Measurements from ENCODE around the gene MTA1.

Gene MTA1

DNA sequence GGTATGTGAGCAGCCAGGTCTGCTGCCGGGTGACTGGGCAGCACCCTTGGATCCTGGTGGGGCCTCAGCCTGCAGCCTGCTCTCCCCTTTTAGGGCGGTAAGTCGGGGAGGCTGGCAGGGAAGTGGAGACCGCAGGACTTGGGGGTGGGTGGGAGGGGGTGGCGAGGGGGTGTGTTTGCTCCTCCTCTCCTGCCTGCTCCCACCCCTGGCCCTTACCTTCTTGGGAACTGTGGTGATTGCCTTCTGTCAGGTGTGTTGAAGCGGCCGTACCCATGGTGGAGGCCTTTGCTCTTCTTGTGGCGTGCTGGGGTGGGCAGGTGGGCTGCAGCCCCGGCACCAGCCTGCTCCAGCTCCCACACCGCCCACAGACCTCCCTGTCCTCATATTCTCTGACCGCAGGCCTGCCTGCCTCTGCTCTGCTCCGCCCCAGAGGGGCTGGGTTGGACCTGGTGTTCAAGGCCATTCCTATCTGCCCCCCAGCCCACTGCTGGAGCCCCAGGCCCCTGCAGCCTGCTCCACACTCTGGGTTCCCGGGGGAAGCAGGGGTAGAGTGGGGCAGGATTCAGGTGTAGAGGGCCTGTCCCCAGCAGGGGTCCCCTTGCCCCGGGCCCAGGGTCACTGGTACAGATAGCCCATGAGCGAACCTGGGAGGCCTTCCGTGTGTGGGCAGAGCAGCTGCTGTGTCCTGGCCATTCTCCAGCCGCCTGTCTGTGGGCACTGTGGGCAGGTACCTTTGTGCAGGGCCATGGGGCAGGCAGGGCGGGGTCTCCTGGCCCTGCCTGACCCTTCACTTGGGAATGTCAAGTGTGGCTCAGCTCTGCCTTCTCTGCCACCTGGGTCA, 76.6 kb downstream of the MTA1 start:
- no peak for DNase-seq
- H3K4me3 Mint-ChIP-seq, result no peak overlapping the region
- no peak overlapping the region for H3K27ac Mint-ChIP-seq
- no peaks in the 10 kb centered on the region for H3K27me3 Mint-ChIP-seq
- peaks cover 34% of the 10 kb centered on the region for H3K36me3 Mint-ChIP-seq (ENCODE audit: low read depth)
- no peaks in the 10 kb centered on the region for H3K9me3 Mint-ChIP-seq
- peaks cover 10% of the 10 kb centered on the region for H3K4me1 Mint-ChIP-seq (ENCODE audit: low read depth)

DNA sequence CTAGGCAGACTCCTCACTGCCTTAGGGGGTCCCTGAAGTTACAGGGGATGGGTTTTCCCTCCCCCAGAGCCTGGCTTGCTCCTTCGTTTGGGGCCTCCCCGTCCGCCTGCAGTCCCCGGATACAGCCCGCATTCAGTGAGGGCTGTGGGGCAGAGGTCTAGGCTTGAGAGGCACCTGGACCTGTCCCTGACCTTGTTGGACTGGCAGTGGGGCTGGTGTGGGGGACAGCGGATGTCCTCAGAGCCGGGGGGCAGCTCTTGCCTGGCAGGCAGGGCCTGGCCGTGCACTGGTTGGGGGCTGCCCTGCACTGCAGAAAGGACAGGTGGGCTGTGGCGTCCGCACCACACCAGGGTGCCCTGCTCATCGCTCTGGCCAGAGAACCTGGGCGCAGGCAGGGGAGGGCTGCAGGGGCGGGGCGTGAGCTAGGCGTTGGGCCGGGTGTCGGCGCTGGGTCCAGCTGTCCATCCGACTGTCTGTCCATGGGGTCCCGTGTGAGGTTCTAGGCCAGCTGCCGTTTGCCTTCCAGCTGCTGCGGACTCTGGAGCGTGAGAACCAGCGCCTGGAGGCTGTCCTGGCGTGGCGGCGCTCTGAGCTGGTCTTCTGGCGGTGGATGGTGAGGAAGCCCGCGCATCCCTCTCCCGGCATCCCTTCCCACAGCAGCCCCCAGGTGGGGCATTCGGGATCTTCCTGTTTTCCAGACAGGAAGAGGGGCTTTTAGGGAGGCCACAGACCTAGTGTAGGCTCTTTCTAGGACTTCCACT, 77.4 kb downstream of the MTA1 start:
- Mint-ChIP-seq H3K27ac (no peak overlapping the region), H3K4me3 (no peak overlapping the region), H3K9me3 (no peaks in the 10 kb centered on the region), H3K4me1 (ENCODE audit: low read depth) (peaks cover 6% of the 10 kb centered on the region), H3K36me3 (ENCODE audit: low read depth) (peaks cover 30% of the 10 kb centered on the region), H3K27me3 (no peaks in the 10 kb centered on the region)
- no peak for DNase-seq

DNA sequence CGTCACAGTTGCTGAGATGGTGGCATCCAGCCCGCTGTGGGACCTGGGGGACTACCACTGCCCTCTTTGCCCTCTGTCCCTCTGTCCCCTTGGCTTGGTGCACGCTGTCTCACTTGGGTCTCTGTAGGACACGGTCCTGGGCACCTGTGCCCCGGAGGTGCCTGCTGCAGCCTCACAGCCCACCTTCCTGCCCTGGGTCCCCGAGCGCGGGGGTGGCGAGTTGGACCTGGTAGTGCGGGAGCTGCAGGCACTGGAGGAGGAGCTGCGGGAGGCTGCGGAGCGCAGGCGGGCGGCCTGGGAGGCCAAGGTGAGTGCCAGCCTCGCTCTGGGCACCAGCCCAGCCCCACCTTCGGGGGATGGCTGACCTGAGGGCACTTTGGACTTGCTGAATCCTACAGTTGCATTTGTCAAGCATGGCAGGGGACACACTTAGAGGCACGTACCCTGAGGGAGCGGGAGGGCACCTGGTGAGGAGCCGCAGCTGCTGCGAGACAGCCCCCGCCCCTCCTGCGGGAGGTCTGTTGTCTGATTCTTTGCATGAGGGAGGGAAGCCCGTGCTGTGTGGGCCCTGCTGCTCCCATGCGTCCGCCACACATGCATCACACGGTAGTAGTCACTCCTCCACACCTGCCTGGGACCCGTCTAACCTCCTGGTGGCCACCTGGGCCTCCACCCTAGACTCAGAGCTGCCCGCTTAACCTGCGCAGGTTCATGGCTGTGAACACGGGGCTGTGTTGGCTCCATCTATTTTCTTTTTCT, 78.2 kb downstream of the MTA1 start:
- peak overlapping the region; percentile 44 for H3K27ac Mint-ChIP-seq
- H3K36me3 Mint-ChIP-seq (ENCODE audit: low read depth), result peaks cover 28% of the 10 kb centered on the region
- peak; percentile 25 for DNase-seq
- no peaks in the 10 kb centered on the region for H3K27me3 Mint-ChIP-seq
- H3K4me1 Mint-ChIP-seq (ENCODE audit: low read depth), result peaks cover 5% of the 10 kb centered on the region
- no peak overlapping the region for H3K4me3 Mint-ChIP-seq
- H3K9me3 Mint-ChIP-seq, result no peaks in the 10 kb centered on the region

DNA sequence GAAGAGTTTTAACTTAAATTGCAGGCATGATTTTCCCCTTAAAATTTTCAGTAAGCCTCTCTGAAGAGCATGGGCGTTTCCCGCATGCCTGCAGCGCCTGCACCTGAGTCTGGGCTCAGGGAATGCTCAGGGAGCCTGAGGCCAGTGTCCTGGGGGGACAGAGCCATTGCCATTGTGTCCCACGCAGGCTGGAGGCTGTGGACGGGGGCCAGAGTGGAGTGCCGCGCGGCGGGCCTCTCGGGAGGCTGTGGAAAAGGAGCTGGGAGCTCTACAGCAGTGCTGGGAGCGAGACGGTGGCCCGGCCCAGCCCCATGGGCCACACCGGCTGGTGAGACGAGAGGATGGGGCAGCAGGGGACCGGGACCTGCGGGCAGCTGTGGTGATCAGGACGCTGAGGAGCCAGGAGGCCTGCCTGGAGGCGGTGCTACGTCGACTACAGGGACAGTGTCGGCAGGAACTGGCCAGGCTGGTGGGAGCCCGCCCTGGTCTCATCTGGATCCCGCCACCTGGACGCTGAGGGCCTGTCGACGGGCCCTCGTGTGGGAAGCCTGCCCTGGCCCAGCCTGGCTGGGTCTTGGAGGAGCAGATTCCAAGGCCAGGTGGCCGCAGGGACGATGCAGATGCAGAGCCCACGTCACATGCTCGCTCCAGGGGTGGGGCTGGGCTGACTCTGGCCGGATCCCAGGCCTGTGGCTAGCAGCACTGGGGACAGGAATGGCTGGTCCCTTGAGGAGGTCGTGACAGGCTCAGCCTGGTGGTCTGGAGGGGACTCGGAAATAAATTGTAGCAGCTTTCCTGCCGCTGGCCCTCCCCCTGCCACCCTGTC, 79.0 kb downstream of the MTA1 start:
- DNase-seq, result peak; percentile 25
- Mint-ChIP-seq H3K27me3 (no peaks in the 10 kb centered on the region), H3K27ac (no peak overlapping the region), H3K36me3 (ENCODE audit: low read depth) (peaks cover 23% of the 10 kb centered on the region), H3K9me3 (no peaks in the 10 kb centered on the region), H3K4me3 (no peak overlapping the region), H3K4me1 (ENCODE audit: low read depth) (no peaks in the 10 kb centered on the region)

DNA sequence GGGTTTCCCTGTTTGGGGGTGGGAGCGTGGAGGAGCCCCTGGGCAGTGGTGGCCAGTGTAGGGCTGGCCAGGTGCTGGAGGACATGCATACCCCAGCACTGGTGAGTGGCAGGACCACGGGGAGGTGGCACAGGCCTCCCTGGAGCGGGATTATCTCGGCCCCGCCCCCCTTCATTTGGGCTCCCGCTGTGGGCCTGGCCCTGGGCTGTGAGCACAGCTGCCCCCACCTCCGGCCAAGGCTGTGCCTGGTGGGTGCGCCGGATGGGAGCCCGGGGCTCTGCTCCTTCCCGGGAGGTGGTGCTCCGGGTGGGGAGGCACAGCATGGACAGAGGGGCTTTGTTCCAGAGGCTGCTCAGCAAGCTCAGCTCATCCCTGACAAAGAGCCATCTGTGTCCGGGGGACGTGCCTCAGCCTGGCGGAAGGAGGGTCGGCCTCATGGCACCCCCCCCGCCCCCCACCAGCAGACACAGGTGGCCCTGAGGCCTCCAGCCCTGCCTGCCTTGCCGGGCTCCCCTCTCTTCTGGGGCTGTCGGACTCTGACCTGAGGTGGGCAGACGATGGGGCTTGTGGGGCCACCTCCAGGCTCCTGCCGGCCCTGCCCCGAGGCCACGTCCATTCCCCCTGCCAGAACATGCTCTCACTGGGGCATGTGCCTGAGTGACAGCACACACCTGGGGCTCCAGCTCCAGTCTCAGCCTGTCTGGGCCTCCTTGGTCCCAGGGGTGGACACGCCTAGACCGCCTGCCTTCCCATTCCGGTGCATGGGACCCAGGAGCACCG, 79.8 kb downstream of the MTA1 start:
- Mint-ChIP-seq H3K9me3 (no peaks in the 10 kb centered on the region), H3K27ac (no peak overlapping the region), H3K4me1 (ENCODE audit: low read depth) (no peaks in the 10 kb centered on the region), H3K27me3 (no peaks in the 10 kb centered on the region), H3K4me3 (no peak overlapping the region), H3K36me3 (ENCODE audit: low read depth) (peaks cover 20% of the 10 kb centered on the region)
- peak; percentile 30 for DNase-seq

DNA sequence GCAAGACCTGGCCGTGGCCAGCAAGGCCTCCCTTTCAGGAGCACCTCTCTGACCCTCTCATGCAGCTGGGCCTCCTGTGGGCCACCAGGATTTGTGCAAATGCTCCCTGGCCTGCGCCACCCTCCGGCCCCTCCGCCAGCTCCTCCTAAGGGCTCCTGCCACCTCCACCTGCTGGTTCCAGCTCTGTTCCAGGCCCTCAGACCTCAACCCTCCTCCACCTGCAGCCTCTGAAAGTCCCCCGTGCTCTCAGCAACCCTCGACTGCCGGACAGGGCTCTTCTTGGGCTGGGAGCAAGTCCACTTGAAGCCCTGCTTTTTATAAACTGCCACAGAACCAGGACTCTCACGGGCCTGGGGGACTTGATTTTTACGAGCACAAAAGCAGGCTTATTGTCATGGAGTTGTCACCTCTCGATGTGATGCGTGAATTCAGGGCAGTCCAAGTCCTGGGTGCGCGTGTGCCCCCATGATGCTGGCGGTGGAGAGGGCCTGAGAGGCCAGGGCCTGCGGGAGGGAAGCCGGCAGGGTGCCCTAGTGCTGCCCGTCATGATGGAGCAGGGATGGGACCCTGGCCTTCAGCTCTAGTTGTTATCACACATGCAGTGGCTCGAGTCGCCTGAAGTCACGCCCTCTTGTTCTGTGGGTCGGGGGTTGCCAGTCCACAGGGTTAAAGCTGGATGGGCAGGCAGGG, 80.6 kb downstream of the MTA1 start:
- Mint-ChIP-seq H3K9me3 (no peaks in the 10 kb centered on the region), H3K27me3 (no peaks in the 10 kb centered on the region), H3K4me1 (ENCODE audit: low read depth) (no peaks in the 10 kb centered on the region), H3K36me3 (ENCODE audit: low read depth) (peaks cover 18% of the 10 kb centered on the region), H3K4me3 (no peak overlapping the region), H3K27ac (no peak overlapping the region)
- peak; percentile 33 for DNase-seq

DNA sequence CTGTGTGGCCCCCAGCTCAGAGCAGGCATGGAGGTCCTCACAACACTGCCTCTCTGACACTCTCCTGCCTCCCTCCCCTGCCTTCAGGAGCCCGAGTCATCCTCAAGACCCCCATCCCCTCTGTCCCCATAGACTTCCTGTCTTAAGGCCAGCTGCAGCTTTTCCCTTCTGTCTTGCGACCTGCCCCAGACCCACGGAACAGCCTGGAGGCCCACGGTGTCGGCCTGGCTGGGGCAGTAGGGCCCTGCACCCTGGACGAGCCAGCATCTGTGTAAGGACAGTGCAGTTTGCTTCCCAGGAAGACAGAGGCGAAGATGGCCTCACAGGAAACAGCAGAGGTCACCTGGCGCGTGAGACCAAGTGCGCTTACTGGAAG, 81.1 kb downstream of the MTA1 start:
- H3K27ac Mint-ChIP-seq, result no peak overlapping the region

DNA sequence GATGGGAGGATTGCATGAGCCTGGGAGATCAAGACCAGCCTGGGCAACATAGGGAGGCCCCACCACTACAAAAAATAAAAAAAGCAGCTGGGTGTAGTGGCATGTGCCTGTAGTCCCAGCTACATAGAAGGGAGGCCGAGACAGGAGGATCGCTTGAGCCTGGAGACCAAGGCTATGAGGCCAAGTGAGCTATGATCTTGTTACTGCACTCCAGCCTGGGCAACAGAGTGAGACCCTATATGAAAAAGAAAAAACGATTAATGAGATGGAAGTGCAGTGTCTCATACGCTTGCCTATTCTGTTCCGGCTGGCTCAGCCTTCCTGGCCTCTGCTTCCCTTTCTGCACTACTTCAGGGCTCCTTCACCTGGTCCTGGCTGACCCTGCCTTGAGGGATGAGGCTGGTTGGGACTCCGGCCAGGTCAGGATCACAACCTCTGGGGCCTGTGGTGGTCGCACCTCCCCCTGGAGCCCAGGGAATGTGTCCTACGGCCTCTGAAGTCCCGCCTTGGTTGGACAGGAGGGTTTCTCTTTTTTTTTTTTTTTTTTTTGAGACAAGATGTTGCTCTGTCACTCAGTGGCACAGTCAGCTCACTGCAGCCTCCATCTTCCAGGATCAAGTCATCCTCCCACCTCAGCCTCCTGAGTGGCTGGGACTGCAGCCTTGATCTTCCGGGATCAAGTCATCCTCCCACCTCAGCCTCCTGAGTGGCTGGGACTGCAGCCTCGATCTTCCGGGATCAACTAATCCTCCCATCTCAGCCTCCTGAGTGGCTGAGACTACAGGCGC, 82.1 kb downstream of the MTA1 start:
- Mint-ChIP-seq H3K27ac (no peak overlapping the region), H3K36me3 (ENCODE audit: low read depth) (peaks cover 15% of the 10 kb centered on the region), H3K9me3 (no peaks in the 10 kb centered on the region), H3K27me3 (no peaks in the 10 kb centered on the region), H3K4me3 (no peak overlapping the region), H3K4me1 (ENCODE audit: low read depth) (no peaks in the 10 kb centered on the region)
- DNase-seq, result peak; percentile 28

More for the DNA sequence above, 81.1 kb downstream of the MTA1 start:
- Mint-ChIP-seq H3K27me3 (no peaks in the 10 kb centered on the region), H3K4me1 (ENCODE audit: low read depth) (no peaks in the 10 kb centered on the region), H3K4me3 (no peak overlapping the region), H3K9me3 (no peaks in the 10 kb centered on the region), H3K36me3 (ENCODE audit: low read depth) (peaks cover 18% of the 10 kb centered on the region)
- no peak for DNase-seq

DNA sequence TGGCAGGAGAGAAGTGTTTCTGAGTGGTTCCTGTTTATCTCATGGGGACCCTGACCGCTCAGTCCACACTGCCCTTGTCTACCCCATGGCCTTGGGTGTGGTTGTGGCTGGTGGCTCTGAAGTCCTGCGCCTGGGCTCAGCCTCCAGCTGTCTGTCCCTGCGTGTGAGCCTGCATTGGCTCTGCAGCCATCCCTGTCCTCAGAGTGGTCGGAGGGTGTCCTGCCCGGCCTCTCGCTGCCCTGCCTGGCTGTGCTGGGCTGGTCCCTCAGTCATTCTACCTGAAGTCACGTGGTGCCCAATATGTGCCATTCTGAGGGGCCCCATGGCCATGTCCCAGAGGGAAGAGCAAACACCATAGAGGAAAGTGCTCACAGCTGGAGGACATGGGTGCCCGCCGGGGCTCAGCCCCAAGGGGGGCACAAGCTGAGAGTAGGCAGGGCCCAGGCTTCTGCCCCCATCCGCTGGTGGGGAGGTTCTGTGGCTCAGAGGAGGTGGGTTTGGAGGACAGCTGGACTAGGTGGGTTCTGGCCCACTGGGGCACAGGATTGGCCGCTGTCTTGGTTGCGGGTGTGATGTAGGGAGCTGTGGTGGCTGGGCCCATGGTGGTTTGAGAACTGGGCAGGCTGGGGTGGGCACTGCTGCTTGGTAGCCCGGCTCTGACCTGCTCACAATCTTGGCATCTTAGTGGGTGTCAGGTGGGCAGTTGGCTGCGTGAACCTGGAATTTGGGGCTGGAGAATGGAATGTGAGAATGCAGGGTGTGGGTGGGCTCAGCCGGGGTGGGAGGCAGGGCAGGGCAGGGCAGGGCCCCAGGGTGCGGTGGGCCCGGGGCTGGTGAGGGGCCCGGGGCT, 83.0 kb downstream of the MTA1 start:
- DNase-seq, result peak; percentile 25
- Mint-ChIP-seq H3K27ac (peak overlapping the region; percentile 82), H3K9me3 (no peaks in the 10 kb centered on the region), H3K27me3 (peaks cover 2% of the 10 kb centered on the region), H3K4me3 (no peak overlapping the region), H3K36me3 (ENCODE audit: low read depth) (peaks cover 14% of the 10 kb centered on the region), H3K4me1 (ENCODE audit: low read depth) (no peaks in the 10 kb centered on the region)

DNA sequence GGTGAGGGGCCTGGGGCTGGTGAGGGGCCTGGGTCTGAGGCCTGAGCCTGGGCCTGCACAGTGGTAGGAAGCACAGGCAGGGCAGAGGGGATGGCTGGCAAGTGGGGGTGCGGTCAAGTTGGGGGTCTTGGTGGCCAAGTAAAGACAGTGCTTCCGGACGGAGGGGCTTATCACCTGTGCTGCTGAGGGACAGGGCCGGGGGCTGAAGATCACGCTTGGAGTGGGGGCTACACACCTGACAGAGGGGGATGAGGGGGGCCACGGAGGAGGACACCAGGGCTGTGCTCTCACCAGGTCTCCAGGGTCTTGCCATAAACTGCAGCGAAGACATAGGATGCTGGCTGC, 83.6 kb downstream of the MTA1 start:
- peaks cover 7% of the 10 kb centered on the region for H3K27me3 Mint-ChIP-seq
- H3K4me3 Mint-ChIP-seq, result no peak overlapping the region
- peaks cover 8% of the 10 kb centered on the region for H3K36me3 Mint-ChIP-seq (ENCODE audit: low read depth)
- peak overlapping the region; percentile 41 for H3K27ac Mint-ChIP-seq
- DNase-seq, result no peak
- no peaks in the 10 kb centered on the region for H3K4me1 Mint-ChIP-seq (ENCODE audit: low read depth)
- no peaks in the 10 kb centered on the region for H3K9me3 Mint-ChIP-seq

DNA sequence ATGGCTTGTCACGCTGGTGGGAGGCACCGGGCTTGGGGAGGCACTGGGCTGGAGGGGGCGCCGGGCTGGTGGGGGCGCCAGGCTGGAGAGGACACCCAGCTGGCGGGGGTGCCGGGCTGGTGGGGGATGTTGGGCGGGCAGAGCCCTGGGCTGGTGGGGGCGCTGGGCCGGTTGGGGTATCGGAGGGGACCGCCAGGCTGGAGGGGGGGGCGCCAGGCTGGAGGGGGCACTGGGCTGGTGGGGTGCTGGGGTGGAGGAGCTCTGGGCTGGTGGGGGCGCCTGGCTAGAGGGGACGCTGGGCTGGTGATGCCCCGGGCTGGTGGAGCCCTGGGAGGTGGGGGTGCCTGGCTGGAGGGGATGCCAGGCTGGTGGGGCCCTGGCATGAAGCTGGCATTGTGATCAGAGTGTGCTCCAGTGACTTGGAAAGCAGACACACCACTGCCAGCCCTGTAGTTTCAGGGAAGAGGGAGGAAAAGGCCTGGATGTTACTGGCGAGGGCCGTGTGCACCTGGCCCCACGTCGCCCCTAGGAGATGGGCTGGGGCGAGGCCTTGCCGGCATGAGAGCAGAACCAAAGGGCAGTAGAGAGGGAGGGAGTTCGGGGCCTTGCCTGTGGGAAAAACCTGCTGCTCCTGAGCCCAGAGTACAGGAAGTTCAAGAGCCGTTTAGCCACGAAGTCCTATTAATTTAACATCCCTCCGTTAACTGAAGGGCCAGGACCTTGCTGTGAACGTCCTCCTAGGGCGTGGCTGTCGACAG, 84.5 kb downstream of the MTA1 start:
- Mint-ChIP-seq H3K9me3 (no peaks in the 10 kb centered on the region), H3K27ac (no peak overlapping the region), H3K27me3 (peaks cover 11% of the 10 kb centered on the region), H3K4me1 (ENCODE audit: low read depth) (no peaks in the 10 kb centered on the region), H3K4me3 (no peak overlapping the region), H3K36me3 (ENCODE audit: low read depth) (no peaks in the 10 kb centered on the region)
- no peak for DNase-seq
